NCI-H1048 (cell line): ENCODE results near the gene PSTPIP2.
"Not testable (repeated sequence)": the region's sequence is repeated elsewhere in the genome, so short reads cannot be mapped to it uniquely, and the experiment has no call there.

Experiments
- DNase-seq: peaks from one replicate; lab custom pipeline; 2025; lab: John Stamatoyannopoulos, UW

Gene PSTPIP2

GRCh38 chr18:46071653-46072375, at the start of gene PSTPIP2:
Gene PSTPIP2 (minus strand): TSS chr18:46072260. CDS start chr18:46072188, 72 bp downstream.
- DNase-seq: peak; percentile 43

- no peak for DNase-seq
Observed at GRCh38 chr18:46113751-46114150, 41.7 kb upstream of the PSTPIP2 start.

GRCh38 chr18:46110406-46110805, 38.3 kb upstream of the PSTPIP2 start:
- no peak for DNase-seq

- no peak for DNase-seq
Observed at GRCh38 chr18:46109386-46109785, 37.3 kb upstream of the PSTPIP2 start.

GRCh38 chr18:46104128-46104911, 32.3 kb upstream of the PSTPIP2 start, which contains the start of gene HAUS1:
Gene HAUS1 (plus strand): TSS chr18:46104385. CDS start chr18:46104412, 27 bp downstream.
- DNase-seq: peak; percentile 89

GRCh38 chr18:46099463-46099862, 27.4 kb upstream of the PSTPIP2 start:
- no peak for DNase-seq

GRCh38 chr18:46098616-46098933, 26.5 kb upstream of the PSTPIP2 start:
- no peak for DNase-seq

- no peak for DNase-seq
Observed at GRCh38 chr18:46097801-46098615, 25.9 kb upstream of the PSTPIP2 start, which contains the start of gene ATP5F1A. Gene ATP5F1A (minus strand): TSS chr18:46098296. CDS start chr18:46098231, 65 bp downstream.

- DNase-seq: no peak
Observed at GRCh38 chr18:46097431-46097800, 25.4 kb upstream of the PSTPIP2 start.

GRCh38 chr18:46096651-46097300, 24.7 kb upstream of the PSTPIP2 start:
- DNase-seq: no peak

GRCh38 chr18:46095532-46095931, 23.5 kb upstream of the PSTPIP2 start:
- DNase-seq: no peak

- not testable (repeated sequence) for DNase-seq
Observed at GRCh38 chr18:46088501-46088900, 16.4 kb upstream of the PSTPIP2 start.

GRCh38 chr18:46084431-46084830, 12.4 kb upstream of the PSTPIP2 start:
- DNase-seq: no peak

GRCh38 chr18:46080156-46080555, 8.1 kb upstream of the PSTPIP2 start:
- no peak for DNase-seq

- DNase-seq: no peak
Observed at GRCh38 chr18:46079336-46079735, 7.3 kb upstream of the PSTPIP2 start.

GRCh38 chr18:46073474-46074331, 1.6 kb upstream of the PSTPIP2 start:
- DNase-seq: no peak

- no peak for DNase-seq
Observed at GRCh38 chr18:46072959-46073358, 899 bp upstream of the PSTPIP2 start.

- no peak for DNase-seq
Observed at GRCh38 chr18:46072376-46072867, 362 bp upstream of the PSTPIP2 start.

GRCh38 chr18:46070815-46071652, 1.0 kb downstream of the PSTPIP2 start:
- DNase-seq: no peak

- DNase-seq: no peak
Observed at GRCh38 chr18:46070232-46070631, 1.8 kb downstream of the PSTPIP2 start.
